Skeletal muscle satellite cell (primary cell): ENCODE data around the gene IER2.
"Not testable (repeated sequence)": the region's sequence is repeated elsewhere in the genome, so short reads cannot be mapped to it uniquely, and the experiment has no call there.

Source experiments
- H3K27me3 ChIP-seq: 2 replicates; pipeline ENCODE4 v1.7.0; 2013; ENCODE audit warnings: low read length; ENCODE audit not compliant: control insufficient read depth, insufficient read depth
- H3K36me3 ChIP-seq: 2 replicates; pipeline ENCODE4 v1.7.0; 2013; ENCODE audit warnings: mild to moderate bottlenecking, control low read depth, low read length; ENCODE audit not compliant: insufficient read depth
- H3K4me1 ChIP-seq: 2 replicates; pipeline ENCODE4 v1.7.0; 2013; ENCODE audit warnings: low read length; ENCODE audit not compliant: control insufficient read depth, insufficient read depth
- H3K4me2 ChIP-seq: 2 replicates; pipeline ENCODE4 v1.7.0; 2013; ENCODE audit warnings: mild to moderate bottlenecking, low read length
- H3K4me3 ChIP-seq: 2 replicates; pipeline ENCODE4 v1.7.0; 2013; ENCODE audit warnings: low read length
- H3K9ac ChIP-seq: 2 replicates; pipeline ENCODE4 v1.7.0; 2013; ENCODE audit warnings: mild to moderate bottlenecking, low read depth, low read length, moderate library complexity
- H3K9me3 ChIP-seq: replicated peaks from 2 replicates; pipeline ENCODE4 v1.7.0; 2013; ENCODE audit warnings: mild to moderate bottlenecking, control low read depth, low read length

Gene IER2

DNA sequence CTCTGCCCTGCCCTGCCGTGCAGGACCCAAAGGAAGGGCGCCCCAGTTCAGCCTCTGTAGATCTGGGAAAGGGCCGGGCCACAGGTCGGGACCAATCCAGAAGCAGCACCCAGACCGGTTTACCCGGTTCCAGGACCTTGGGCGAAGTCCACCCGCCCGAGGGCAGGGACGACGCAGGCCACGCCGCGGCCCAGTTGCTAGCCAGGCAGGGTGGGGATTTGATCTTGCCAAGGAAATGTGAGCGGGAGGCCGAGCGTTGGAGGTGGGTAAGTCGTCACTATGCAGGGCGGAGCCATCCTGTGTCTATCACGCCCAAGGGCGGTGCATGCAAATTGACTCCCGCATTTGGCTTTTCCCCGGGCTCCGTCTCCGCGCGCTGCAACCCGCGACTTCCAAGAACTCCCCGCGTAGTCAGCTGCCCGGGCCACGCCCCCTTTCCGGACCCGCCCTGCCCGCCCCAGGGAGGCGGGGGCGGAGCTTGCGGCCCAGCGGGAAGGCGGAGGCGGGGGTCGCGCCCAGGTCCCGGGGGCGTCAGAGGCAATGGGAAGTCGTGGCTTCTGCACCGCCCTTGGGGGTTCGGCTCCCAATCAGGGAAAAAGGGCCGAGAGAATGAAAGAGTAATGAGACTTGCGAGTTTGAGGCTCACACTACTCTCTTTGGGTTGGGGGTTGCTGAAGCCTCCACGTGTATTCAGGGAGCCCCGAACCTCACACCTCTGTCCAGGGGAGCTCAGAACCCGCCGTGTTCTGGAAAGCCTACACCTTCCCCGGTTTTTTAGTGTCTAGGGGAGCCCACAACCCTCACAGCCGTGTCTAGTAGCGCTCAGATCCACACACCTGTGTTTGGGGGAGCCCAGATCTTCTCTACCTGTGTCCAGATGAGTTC, 12.8 kb downstream of the IER2 start:
- H3K4me2 ChIP-seq: peak overlapping the region; percentile 83
- no peaks in the 10 kb centered on the region for H3K27me3 ChIP-seq
- peaks cover 47% of the 10 kb centered on the region for H3K4me1 ChIP-seq
- peak overlapping the region; percentile 58 for H3K4me3 ChIP-seq
- no peaks in the 10 kb centered on the region for H3K36me3 ChIP-seq
- peak overlapping the region; percentile 75 for H3K9ac ChIP-seq
- H3K9me3 ChIP-seq: no peaks in the 10 kb centered on the region

DNA sequence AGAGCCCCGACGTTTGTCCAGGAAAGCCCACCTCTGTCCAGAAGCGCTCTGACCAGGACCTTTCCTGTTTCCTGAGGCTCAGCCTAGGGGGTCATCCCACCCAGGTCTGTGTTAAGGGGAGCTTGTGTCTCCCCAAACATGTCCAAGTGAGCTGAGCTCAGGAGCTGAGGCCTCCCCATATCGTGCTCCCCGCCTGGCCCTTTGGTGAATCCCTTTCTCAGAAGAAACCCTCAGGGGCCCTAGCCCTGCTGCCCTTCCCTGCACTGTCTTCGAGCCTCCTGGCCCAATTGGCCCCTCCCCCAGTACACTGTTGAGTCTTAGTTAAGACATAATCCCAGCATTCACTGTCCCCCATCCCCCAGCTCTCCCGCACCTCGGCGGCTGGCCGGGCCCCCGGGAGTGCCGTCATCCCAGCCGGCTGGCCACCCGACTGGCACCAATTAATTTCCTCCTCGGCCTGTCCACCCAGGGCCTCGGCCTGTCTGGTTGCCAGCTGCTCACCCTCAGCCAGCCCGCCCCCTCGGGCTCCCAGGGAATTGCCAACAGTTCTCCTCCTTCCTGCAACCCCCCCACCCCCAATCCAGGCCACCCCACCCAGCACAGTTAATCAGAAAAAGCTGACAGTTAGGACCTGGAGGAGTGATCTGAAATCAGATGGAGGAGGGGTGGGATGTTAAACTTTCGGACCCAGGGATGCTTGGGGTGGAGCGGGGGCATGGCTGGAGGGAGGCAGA, 13.6 kb downstream of the IER2 start:
- no peaks in the 10 kb centered on the region for H3K9me3 ChIP-seq

DNA sequence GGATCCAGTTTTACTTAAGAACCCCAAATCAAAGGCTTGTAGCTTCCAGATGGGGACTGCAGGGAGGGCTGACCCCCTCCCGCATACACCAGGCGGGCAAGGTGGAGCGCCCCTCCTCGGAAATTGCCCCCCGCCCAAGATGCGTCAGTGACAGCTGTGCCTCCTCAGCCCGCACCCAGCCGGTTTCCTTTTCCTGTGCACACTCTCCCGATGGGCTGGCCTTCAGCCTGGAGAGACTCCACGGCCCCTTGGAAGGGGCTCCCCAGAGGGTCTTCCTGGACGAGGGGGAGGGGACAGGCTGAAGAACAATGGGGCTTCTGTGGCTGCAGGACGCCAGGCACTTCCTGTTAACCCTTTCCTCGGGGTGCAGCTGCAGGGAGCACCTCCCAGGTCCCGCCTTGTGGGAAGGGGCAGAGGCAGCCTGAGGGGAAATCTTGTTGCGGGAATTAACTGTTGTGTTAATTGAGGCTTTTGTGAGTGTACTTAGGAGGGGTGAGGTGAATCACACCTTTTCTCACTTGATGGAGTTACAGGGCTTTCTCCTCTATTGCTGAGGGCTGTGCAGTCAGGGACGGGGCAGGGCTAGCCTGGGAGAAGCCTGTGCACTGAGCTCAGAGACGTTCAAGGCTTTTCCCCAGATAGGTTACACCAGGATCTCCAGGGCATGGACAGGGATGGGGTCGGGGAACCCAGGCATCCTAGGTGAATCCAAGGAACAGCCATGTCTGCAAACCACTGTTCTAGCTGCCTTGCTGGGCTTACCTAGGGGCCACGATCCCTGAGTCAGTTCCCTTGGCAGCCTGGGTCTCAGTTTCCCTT, 14.3 kb downstream of the IER2 start:
- H3K4me1 ChIP-seq: peaks cover 58% of the 10 kb centered on the region
- peak overlapping the region; percentile 83 for H3K4me2 ChIP-seq
- peak overlapping the region; percentile 49 for H3K9ac ChIP-seq
- no peaks in the 10 kb centered on the region for H3K36me3 ChIP-seq
- H3K4me3 ChIP-seq: peak overlapping the region; percentile 56
- no peaks in the 10 kb centered on the region for H3K27me3 ChIP-seq
- no peaks in the 10 kb centered on the region for H3K9me3 ChIP-seq

More for the DNA sequence above, 13.6 kb downstream of the IER2 start:
- Histone ChIP-seq H3K4me3 (peak overlapping the region; percentile 58), H3K36me3 (no peaks in the 10 kb centered on the region), H3K27me3 (no peaks in the 10 kb centered on the region), H3K4me2 (peak overlapping the region; percentile 83), H3K4me1 (peaks cover 52% of the 10 kb centered on the region), H3K9ac (peak overlapping the region; percentile 75)

DNA sequence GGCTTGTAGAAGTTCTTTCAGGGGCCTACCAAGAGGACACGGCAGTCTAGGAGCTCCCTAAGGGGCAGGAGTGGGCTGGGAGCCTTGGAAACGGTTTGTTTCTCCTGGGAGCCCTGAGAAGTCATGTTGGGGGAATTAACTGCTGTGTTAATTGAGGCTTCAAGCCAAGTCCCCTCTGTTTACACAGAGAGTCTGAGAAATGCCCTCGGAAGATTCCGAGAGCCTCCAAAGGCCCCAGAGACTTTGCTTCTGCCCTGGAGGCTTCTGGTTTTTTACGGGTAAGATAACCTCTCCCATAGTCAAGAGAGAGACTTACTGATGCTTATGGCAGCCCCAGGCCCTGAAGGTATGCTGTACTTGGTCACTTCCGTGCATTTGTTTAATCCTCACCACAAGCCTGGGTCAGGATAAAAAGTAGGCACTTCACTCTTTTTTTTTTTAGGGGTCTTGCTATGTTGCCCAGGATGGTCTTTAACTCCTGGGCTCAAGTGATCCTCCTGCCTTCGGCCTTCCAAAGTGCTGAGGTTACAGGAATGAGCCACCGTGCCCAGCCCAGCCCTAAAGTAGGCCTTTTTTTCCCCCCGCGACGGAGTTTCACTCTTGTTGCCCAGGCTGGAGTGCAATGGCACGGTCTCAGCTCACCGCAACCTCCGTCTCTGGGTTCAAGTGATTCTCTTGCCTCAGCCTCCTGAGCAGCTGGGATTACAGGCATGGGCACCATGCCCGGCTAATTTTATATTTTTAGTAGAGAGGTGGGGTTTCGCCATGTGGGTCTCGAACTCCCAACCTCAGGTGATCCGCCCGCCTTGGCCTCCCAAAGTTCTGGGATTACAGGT, 15.2 kb downstream of the IER2 start:
- H3K36me3 ChIP-seq: no peaks in the 10 kb centered on the region
- H3K4me1 ChIP-seq: peaks cover 65% of the 10 kb centered on the region
- no peaks in the 10 kb centered on the region for H3K27me3 ChIP-seq
- H3K4me2 ChIP-seq: no peak overlapping the region
- no peaks in the 10 kb centered on the region for H3K9me3 ChIP-seq
- H3K9ac ChIP-seq: peak overlapping the region; percentile 49
- H3K4me3 ChIP-seq: no peak overlapping the region

DNA sequence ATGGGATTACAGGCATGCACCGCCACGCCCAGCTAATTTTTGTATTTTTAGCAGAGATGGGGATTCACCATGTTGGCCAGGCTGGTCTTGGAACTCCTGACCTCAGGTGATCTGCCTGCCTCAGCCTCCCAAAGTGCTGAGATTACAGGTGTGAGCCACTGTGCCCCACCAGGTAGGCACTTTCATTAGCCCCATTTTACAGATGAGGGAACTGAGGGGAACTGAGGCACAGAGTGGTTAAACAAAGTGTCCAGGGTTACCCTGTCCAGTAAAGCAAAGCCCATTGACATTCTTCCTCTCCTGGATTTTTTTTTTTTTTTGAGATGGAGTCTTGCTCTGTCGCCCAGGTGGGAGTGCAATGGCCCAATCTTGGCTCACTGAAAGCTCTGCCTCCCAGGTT, 15.9 kb downstream of the IER2 start:
- H3K9me3 ChIP-seq: not testable (repeated sequence)
- H3K4me1 ChIP-seq: peaks cover 61% of the 10 kb centered on the region

DNA sequence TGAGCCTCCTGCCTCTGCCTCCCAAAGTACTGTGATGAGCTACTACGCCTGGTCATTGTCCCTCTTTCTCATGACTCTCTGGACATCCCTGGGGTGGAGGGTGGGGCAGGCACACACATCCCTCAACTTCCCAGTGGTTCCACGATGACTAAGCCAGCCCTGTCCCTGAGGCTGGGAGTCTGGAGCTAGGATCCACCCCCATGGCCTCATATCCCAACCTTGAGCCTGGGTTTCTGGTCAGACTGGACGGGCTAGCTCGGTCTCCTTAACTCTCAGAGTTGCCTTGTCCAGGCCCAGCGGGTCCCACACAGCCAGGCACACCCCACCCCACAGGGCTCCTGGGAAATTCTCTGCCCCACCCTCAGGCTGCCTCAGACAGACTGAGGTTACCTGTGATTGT, 19.6 kb downstream of the IER2 start:
- H3K9ac ChIP-seq: no peak overlapping the region
- H3K27me3 ChIP-seq: no peaks in the 10 kb centered on the region
- H3K4me2 ChIP-seq: no peak overlapping the region
- H3K9me3 ChIP-seq: no peaks in the 10 kb centered on the region
- peaks cover 52% of the 10 kb centered on the region for H3K4me1 ChIP-seq
- no peaks in the 10 kb centered on the region for H3K36me3 ChIP-seq
- no peak overlapping the region for H3K4me3 ChIP-seq

More for the DNA sequence above, 15.9 kb downstream of the IER2 start:
- not testable (repeated sequence) for H3K27me3 ChIP-seq, H3K9ac ChIP-seq, H3K4me2 ChIP-seq, H3K4me3 ChIP-seq, H3K36me3 ChIP-seq

DNA sequence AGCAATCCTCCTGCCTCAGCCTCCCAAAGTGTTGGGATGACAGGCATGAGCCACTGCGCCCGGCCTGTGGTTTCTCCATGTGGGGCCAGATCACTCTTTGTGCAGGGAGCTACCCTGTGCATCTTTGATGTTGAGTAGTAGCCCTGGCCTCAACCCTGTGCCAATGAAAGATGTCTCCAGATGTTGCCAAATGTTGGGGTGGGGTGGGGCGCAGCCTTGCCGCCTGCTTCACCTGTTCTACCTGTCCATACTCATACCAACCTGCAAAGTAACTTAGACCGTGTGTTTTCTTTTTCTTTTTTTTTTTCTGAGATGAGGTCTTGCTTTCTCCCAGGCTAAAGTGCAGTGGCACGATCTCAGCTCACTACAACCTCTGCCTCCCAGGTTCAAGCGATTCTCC, 20.9 kb downstream of the IER2 start:
- H3K36me3 ChIP-seq: no peaks in the 10 kb centered on the region
- no peaks in the 10 kb centered on the region for H3K27me3 ChIP-seq
- no peak overlapping the region for H3K9ac ChIP-seq
- no peak overlapping the region for H3K4me3 ChIP-seq
- no peaks in the 10 kb centered on the region for H3K9me3 ChIP-seq
- no peak overlapping the region for H3K4me2 ChIP-seq
- peaks cover 51% of the 10 kb centered on the region for H3K4me1 ChIP-seq

DNA sequence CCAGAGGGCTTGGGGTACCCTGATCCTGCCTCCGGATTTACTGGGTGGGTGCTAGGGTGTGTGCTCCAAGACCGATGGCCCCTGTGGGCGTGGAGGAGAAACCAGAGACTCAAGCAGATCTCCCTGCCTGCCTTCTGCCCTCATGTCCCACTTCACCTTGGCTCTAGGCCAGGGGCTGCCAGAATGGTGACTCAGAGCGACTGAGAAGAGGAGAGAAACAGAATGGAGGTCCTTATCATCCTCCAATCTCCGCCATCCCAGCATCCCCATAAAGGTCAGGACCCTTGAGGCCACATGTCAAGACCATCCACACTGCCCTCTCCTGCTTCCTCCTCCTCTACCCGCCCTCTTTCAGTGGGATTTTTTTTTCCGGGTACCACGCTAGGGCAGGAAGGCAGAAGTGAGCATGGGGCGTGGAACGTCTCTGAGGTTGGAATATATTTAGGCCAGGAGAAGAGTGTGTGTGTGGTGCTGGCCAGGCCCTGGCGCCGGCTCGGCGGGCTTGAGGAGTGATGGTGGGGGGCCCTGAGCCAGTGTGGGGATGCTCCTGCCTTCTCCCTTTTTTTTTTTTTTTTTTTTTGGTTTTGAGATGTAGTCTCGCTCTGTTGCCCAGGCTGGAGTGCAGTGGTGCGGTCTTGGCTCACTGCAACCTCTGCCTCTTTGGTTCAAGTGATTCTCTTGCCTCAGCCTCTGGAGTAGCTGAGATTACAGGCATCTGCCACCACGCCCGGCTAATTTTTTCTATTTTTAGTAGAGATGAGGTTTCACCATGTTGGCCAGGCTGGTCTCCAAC, 22.3 kb downstream of the IER2 start:
- no peaks in the 10 kb centered on the region for H3K9me3 ChIP-seq
- H3K9ac ChIP-seq: peak overlapping the region; percentile 44
- peaks cover 46% of the 10 kb centered on the region for H3K4me1 ChIP-seq
- H3K36me3 ChIP-seq: no peaks in the 10 kb centered on the region
- peak overlapping the region; percentile 56 for H3K4me2 ChIP-seq
- H3K4me3 ChIP-seq: peak overlapping the region; percentile 25
- H3K27me3 ChIP-seq: no peaks in the 10 kb centered on the region

DNA sequence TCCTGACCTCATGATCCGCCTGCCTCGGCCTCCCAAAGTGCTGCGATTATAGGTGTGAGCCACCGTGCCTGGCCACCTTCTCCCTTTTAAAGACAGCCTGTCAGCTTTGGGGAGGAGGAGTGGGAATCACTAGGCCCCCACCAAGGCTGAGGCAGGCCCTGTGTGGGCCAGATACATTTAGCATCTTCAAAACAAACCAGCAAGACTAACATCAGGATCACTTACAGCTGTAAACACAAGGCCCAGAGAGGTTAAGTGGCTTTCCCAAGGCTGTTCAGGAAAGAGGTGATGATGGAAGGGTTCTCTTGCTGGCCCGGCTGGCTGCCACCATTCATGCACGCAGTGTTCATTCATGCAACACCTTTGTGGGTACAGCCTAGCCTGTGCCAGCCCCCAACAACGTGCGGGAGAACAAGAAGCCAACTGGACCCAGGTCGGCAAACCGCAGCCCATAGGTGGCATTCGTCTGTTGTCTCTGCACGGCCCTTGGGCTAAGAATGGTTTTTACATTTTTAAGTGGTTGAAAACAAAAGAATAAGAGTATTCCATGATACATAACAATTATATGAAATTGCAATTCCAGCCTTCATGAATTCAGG, 23.0 kb downstream of the IER2 start:
- no peaks in the 10 kb centered on the region for H3K36me3 ChIP-seq
- H3K4me3 ChIP-seq: no peak overlapping the region
- no peak overlapping the region for H3K9ac ChIP-seq

DNA sequence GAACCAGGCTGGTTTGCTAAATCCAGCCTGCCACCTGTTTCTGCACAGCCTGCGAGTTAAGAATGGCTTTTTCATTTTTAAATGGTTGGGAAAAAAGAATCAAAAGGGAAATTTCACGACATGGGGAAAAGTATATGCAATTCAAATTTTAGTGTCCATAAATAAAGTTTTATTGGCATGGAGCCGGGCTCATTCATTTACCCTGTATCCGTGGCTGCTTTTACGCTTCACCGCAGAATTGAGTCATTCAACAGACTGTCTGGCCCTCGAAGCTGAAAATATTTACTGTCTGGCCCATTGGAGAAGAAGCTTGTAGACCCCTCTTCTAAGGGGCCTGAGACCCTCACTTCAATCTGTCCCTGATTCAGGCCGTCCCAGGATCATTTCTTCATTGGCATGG, 26.1 kb downstream of the IER2 start:
- H3K9ac ChIP-seq: no peak overlapping the region

More for the DNA sequence above, 23.0 kb downstream of the IER2 start:
- Histone ChIP-seq H3K4me2 (no peak overlapping the region), H3K27me3 (no peaks in the 10 kb centered on the region), H3K4me1 (peaks cover 41% of the 10 kb centered on the region), H3K9me3 (no peaks in the 10 kb centered on the region)

More for the DNA sequence above, 26.1 kb downstream of the IER2 start:
- no peaks in the 10 kb centered on the region for H3K36me3 ChIP-seq
- no peak overlapping the region for H3K4me3 ChIP-seq
- no peaks in the 10 kb centered on the region for H3K9me3 ChIP-seq
- H3K4me1 ChIP-seq: peaks cover 25% of the 10 kb centered on the region
- H3K4me2 ChIP-seq: peak overlapping the region; percentile 30
- no peaks in the 10 kb centered on the region for H3K27me3 ChIP-seq
